ENCODE results near the gene EDC4. TPM values are rescaled to one million over a fixed set of nuclear protein-coding genes. Genes with fewer than 3 reads are reported as not detected.

EDC4 gene
- total and polyA plus RNA-seq, 2 of the 8 experiments (the other 6 are each of a cell fraction or from before 2014, with no cell fraction given), result 58.5 to 72.7 TPM

- Histone ChIP-seq H3K23ac (ENCODE audit: insufficient read length) (no peak overlapping the region), H4K20me1 (replicated peaks in 1 of 2; ENCODE audit: control insufficient read depth in 1 of 2, insufficient read depth in 2 of 2, low read length in 2 of 2) (peaks cover 19% of the 10 kb centered on the region in 2 experiments), H3K23me2 (ENCODE audit: low read depth, low read length) (no peaks in the 10 kb centered on the region), H2AK5ac (ENCODE audit: low read depth, low read length) (no peak overlapping the region), H3K4me3 (ENCODE audit: extremely low read depth in 1 of 4, insufficient read depth in 2 of 4, low read depth in 3 of 4, low read length in 4 of 4) (no peak overlapping the region), H3K9ac (replicated peaks in 1 of 4; ENCODE audit: extremely low read depth in 1 of 4, low read depth in 3 of 4, low read length in 3 of 4) (no peak overlapping the region), H3K4ac (replicated peaks; ENCODE audit: insufficient read length, low read depth, low read length) (no peak overlapping the region), H3K27ac (ENCODE audit: low read depth, low read length) (no peak overlapping the region), H2BK120ac (replicated peaks; ENCODE audit: low read depth, low read length) (no peak overlapping the region), H2BK20ac (ENCODE audit: low read length) (no peak overlapping the region), H3K56ac (replicated peaks; ENCODE audit: insufficient read length, low read depth, low read length) (no peak overlapping the region), H2AFZ (ENCODE audit: low read length) (no peak overlapping the region), H2BK12ac (ENCODE audit: low read depth, low read length) (no peak overlapping the region), H3K4me2 (ENCODE audit: insufficient read depth in 1 of 2, low read depth in 2 of 2, low read length in 2 of 2) (no peak overlapping the region), H4K5ac (ENCODE audit: insufficient read length, low read depth, low read length) (no peak overlapping the region), H3K9me3 (ENCODE audit: insufficient read depth in 2 of 2, low read depth in 1 of 2, low read length in 1 of 2) (no peaks in the 10 kb centered on the region), H3K18ac (ENCODE audit: extremely low read depth, low read length) (no peak overlapping the region), H4K91ac (replicated peaks; ENCODE audit: insufficient read length, low read length) (no peak overlapping the region), H3K79me2 (ENCODE audit: control insufficient read depth in 1 of 2, insufficient read depth in 2 of 2, low read length in 2 of 2) (peaks cover 0 to 17% of the 10 kb centered on the region in 2 experiments; a peak in 2 of 4 replicates), H3K79me1 (ENCODE audit: low read depth, low read length) (peaks cover 7% of the 10 kb centered on the region), H3K36me3 (ENCODE audit: control insufficient read depth in 2 of 4, insufficient read depth in 4 of 4, low read length in 3 of 4) (peaks cover 34 to 60% (median 49%) of the 10 kb centered on the region in 4 experiments), H2BK15ac (ENCODE audit: low read length) (no peak overlapping the region), H4K8ac (ENCODE audit: extremely low read depth, insufficient read depth, low read length) (no peak overlapping the region), H3K4me1 (replicated peaks in 1 of 4; ENCODE audit: control insufficient read depth in 3 of 4, insufficient read depth in 4 of 4, low read length in 3 of 4) (peaks cover 0 to 3% (median 2%) of the 10 kb centered on the region in 4 experiments; a peak in 5 of 7 replicates), H3K14ac (ENCODE audit: insufficient read length) (no peak overlapping the region), H2BK5ac (ENCODE audit: low read depth, low read length) (no peak overlapping the region), H3K27me3 (replicated peaks in 1 of 4; ENCODE audit: control insufficient read depth in 3 of 4, extremely low read depth in 1 of 4, insufficient read depth in 3 of 4, low read length in 3 of 4) (no peaks in the 10 kb centered on the region)
- POLR2A ChIA-PET (ENCODE audit: partially characterized antibody), result interaction anchor here (1.0 to 1.4 kb wide), 4 partner anchors 15 to 60 kb away, joined by 3 to 4 read pairs (median 3); no protein-coding TSS in a partner anchor
- CTCF ChIA-PET (ENCODE audit: partially characterized antibody), result interaction anchor here (1.7 to 21.8 kb wide), 3 partner anchors 55 to 207 kb away, joined by 4 to 623 read pairs (median 6); partner anchors contain the start of genes CTRL, LCAT and PSMB10
- WGBS, 2 experiments (ENCODE audit: extremely low coverage in 1 of 2, insufficient coverage in 1 of 2, insufficient read length in 1 of 2, insufficient replicate concordance in 2 of 2, low coverage in 1 of 2, low lambda C conversion rate in 2 of 2, missing lambda C conversion rate in 1 of 2), result 95% methylated on average over 12 of the region's 12 CpGs; no CpG with 5 or more reads in 1 of the 2 experiments
- no peak for FAIRE-seq
- TF ChIP-seq EP300 (IDR thresholded peaks at IDR 0.05; ENCODE audit: borderline replicate concordance in 1 of 2, low read depth in 2 of 2, low read length in 2 of 2) (no peak), CHD1 (IDR thresholded peaks at IDR 0.05; ENCODE audit: low read depth, low read length) (no peak), NRF1 (IDR thresholded peaks at IDR 0.05; ENCODE audit: low read depth, low read length) (no peak), KDM1A (IDR thresholded peaks at IDR 0.05; ENCODE audit: borderline replicate concordance, low read length) (no peak), USF2 (IDR thresholded peaks at IDR 0.05; ENCODE audit: low read length) (no peak)
- DNase-seq (ENCODE audit: low read depth in 1 of 2, low spot score in 2 of 2), result no peak
Observed at GRCh38 chr16:67879462-67879861, 6.6 kb downstream of the EDC4 start.

Data from H1 (cell line).